GM12878 (cell line): ENCODE data around the gene ASB3. TPM values are rescaled to one million over a fixed set of nuclear protein-coding genes. Genes with fewer than 3 reads are reported as not detected.

ENCODE experiments used
- ATAC-seq: fragments of 200-7000 bp; cut with Tn5 transposase; 3 replicates; pipeline ENCODE4 v1.9.1; 2020; ENCODE audit warnings: mild to moderate bottlenecking, moderate library complexity
- BruUV-seq: library from RNA; stranded (reverse); fragments of 400-500 nt; replicated peaks from 2 replicates; lab custom pipeline; 2021; lab: Mats Ljungman, UMichigan
- CTCF ChIA-PET: fragments of 300-600 bp; sonication (Branson Sonifier 250); formaldehyde crosslinking; extraction: SDS; loops from one replicate; lab custom pipeline; 2021; ENCODE audit warnings: inconsistent platforms; lab: Yijun Ruan, JAX
- POLR2A ChIA-PET: fragments of 350-600 bp; formaldehyde crosslinking; extraction: SDS; loops from one replicate; lab custom pipeline; 2021; ENCODE audit warnings: inconsistent platforms; lab: Charles Lee
- RAD21 ChIA-PET: fragments of 300-600 bp; sonication (Branson Sonifier 250); formaldehyde crosslinking; loops from one replicate; lab custom pipeline; 2023; ENCODE audit warnings: antibody characterized with exemption; ENCODE audit not compliant: unreplicated experiment; lab: Charles Lee
- SMC1A ChIA-PET: fragments of 300-600 bp; sonication (Branson Sonifier 250); formaldehyde crosslinking; loops from one replicate; lab custom pipeline; 2023; ENCODE audit not compliant: unreplicated experiment, uncharacterized antibody; lab: Charles Lee
- DNase-seq: peaks from one replicate; pipeline ENCODE4 v3.0.0-alpha.2; 2011; ENCODE audit warnings: low read depth, low spot score
- FAIRE-seq: peaks from 3 replicates; lab custom pipeline; 2011; peaks lifted over from hg19 to GRCh38; lab: Jason Lieb, UNC
- H2AFZ ChIP-seq: 2 replicates; pipeline ENCODE4 v1.6.0; 2011; ENCODE audit warnings: low read depth, low read length, control low read depth; ENCODE audit not compliant: control insufficient read depth
- H3K27ac ChIP-seq: 2 replicates; pipeline ENCODE4 v1.5.1; 2011; ENCODE audit warnings: control low read depth; ENCODE audit not compliant: control insufficient read depth, insufficient read depth
- H3K27me3 ChIP-seq, 2 experiments: replicated peaks in 1 of 2; 2 replicates each; pipeline versions ENCODE4 v1.6.0 to v1.6.1; 2011; ENCODE audit warnings: low read length in 1 of 2; ENCODE audit not compliant: control insufficient read depth in 2 of 2, insufficient read depth in 2 of 2
- H3K36me3 ChIP-seq, 2 experiments: 2 replicates each; pipeline ENCODE4 v1.5.1; 2011; ENCODE audit warnings: low read length in 1 of 2; ENCODE audit not compliant: control insufficient read depth in 2 of 2, insufficient read depth in 2 of 2
- H3K4me1 ChIP-seq: 2 replicates; pipeline ENCODE4 v1.6.1; 2011; ENCODE audit warnings: mild to moderate bottlenecking, low read length, moderate library complexity, mixed read lengths; ENCODE audit not compliant: control insufficient read depth, insufficient read depth
- H3K4me2 ChIP-seq: 2 replicates; pipeline ENCODE4 v1.6.0; 2011; ENCODE audit warnings: control low read depth; ENCODE audit not compliant: control insufficient read depth, insufficient read depth
- H3K4me3 ChIP-seq: fragments of 200-600 bp; sonication (generic); 2 replicates; pipeline ENCODE4 v1.5.1; 2016
- H3K79me2 ChIP-seq: 2 replicates; pipeline ENCODE4 v1.6.0; 2011; ENCODE audit warnings: low read length; ENCODE audit not compliant: control insufficient read depth, insufficient read depth
- H3K9ac ChIP-seq: 2 replicates; pipeline ENCODE4 v1.8.0; 2011; ENCODE audit warnings: low read length, control low read depth, mixed read lengths; ENCODE audit not compliant: control insufficient read depth, insufficient read depth
- H3K9me3 ChIP-seq: replicated peaks from 3 replicates; pipeline ENCODE4 v1.5.1; 2011; ENCODE audit warnings: mild to moderate bottlenecking, low read length; ENCODE audit not compliant: control insufficient read depth, insufficient read depth
- H4K20me1 ChIP-seq: 2 replicates; pipeline ENCODE4 v1.6.0; 2011; ENCODE audit not compliant: control insufficient read depth, insufficient read depth
- ATF2 ChIP-seq: IDR thresholded peaks from 2 replicates; pipeline ENCODE4 v1.6.1; 2012; ENCODE audit warnings: low read length, inconsistent platforms
- CBX5 ChIP-seq: sonication (generic); IDR thresholded peaks from 2 replicates; pipeline ENCODE4 v1.6.1; 2016; ENCODE audit warnings: low read depth, moderate library complexity, mild to moderate bottlenecking, inconsistent platforms
- NFIC ChIP-seq: IDR thresholded peaks from 2 replicates; pipeline ENCODE4 v1.6.1; 2012; ENCODE audit warnings: low read depth, mild to moderate bottlenecking, inconsistent platforms, low read length, moderate library complexity
- POLR2AphosphoS5 ChIP-seq: IDR thresholded peaks from 2 replicates; pipeline ENCODE4 v1.6.1; 2011; ENCODE audit warnings: mild to moderate bottlenecking, low read length, inconsistent platforms
- POU2F2 ChIP-seq: IDR thresholded peaks from 3 replicates; pipeline ENCODE4 v1.6.1; 2011; ENCODE audit warnings: low read depth, mild to moderate bottlenecking, low read length, borderline replicate concordance
- SIX5 ChIP-seq: IDR thresholded peaks from 2 replicates; pipeline ENCODE4 v1.6.1; 2011; ENCODE audit warnings: mild to moderate bottlenecking, low read depth, low read length, moderate library complexity; ENCODE audit not compliant: severe bottlenecking
- TAF1 ChIP-seq: IDR thresholded peaks from 2 replicates; pipeline ENCODE4 v1.6.1; 2011; ENCODE audit warnings: mild to moderate bottlenecking, low read depth, low read length, borderline replicate concordance
- in situ Hi-C: fragments of 300-500 bp; cut with MboI; formaldehyde crosslinking; loops from 9 replicates; pipeline ENCODE4 v1.14.3; 2018; ENCODE audit warnings: mixed read lengths
- intact Hi-C: fragments of 100-400 bp; cut with micrococcal nuclease; formaldehyde crosslinking; loops from one replicate; pipeline ENCODE4 v1.14.2; 2022; ENCODE audit not compliant: unreplicated experiment
- polyA plus RNA-seq, 11 experiments: library from polyadenylated mRNA; depleted of rRNA in 4 of 11; unstranded in 6 of 11; stranded (reverse) in 5 of 11; fragments of >200 nt; fragmentation: Nextera tagmentation in 4 of 11; fragmentation: Illumina TruSeq in 1 of 11; extraction: Ambion mirVana in 4 of 11; extraction: Trizol in 1 of 11; gene quantifications; 1 replicate in 1 of 11; 2 replicates in 10 of 11; pipeline versions ENCODE4 v1.2.1 to v1.2.3, GENCODE V29; 2011 to 2016; ENCODE audit warnings: inconsistent platforms in 2 of 11, missing spikeins in 2 of 11, low read depth in 1 of 11
- total RNA-seq, 4 experiments: library from RNA; depleted of rRNA in 3 of 4; stranded (reverse); fragments of >200 nt in 3 of 4; fragmentation: Illumina TruSeq in 1 of 4; extraction: Trizol in 1 of 4; gene quantifications; 2 replicates each; pipeline versions ENCODE4 v1.2.1 to v1.2.3, GENCODE V29; 2013 to 2021

ASB3 gene
- total and polyA plus RNA-seq, 10 of the 15 experiments (the other 5 are each of a cell fraction or from before 2014, with no cell fraction given) = 16.4 to 30.9 (median 22.6) TPM

- TF ChIP-seq ATF2 (no peak), CBX5 (no peak), SIX5 (no peak), TAF1 (no peak), POLR2AphosphoS5 (no peak)
Measured at GRCh38 chr2:53629001-53629400, 157.8 kb downstream of the ASB3 start (continued).

GRCh38 chr2:53622141-53622540 is 164.6 kb downstream of the ASB3 start:
- H4K20me1 ChIP-seq = no peaks in the 10 kb centered on the region
- H2AFZ ChIP-seq = no peak overlapping the region
- ChIA-PET SMC1A (interaction anchor here (0.6 kb wide), 1 partner anchor 708 kb away, joined by 3 read pairs; no protein-coding TSS in a partner anchor), CTCF (no interaction called here), POLR2A (no interaction called here), RAD21 (no interaction called here)
- BruUV-seq = no TSS peak
- TF ChIP-seq NFIC (no peak), POU2F2 (no peak)
- no peaks in the 10 kb centered on the region for H3K4me1 ChIP-seq
- H3K9me3 ChIP-seq = no peaks in the 10 kb centered on the region
- in situ Hi-C loops (no loop called here), intact Hi-C loops (no loop called here)
- ATAC-seq (no peak), FAIRE-seq (no peak), DNase-seq (no peak)
- H3K4me3 ChIP-seq = no peak overlapping the region
- no peak overlapping the region for H3K4me2 ChIP-seq
- no peak overlapping the region for H3K9ac ChIP-seq
- no peaks in the 10 kb centered on the region for H3K27me3 ChIP-seq
- H3K36me3 ChIP-seq = no peaks in the 10 kb centered on the region
- H3K79me2 ChIP-seq = no peaks in the 10 kb centered on the region
- H3K27ac ChIP-seq = no peak overlapping the region
